Activated T-cell treated with anti-CD3 and anti-CD28 coated beads, Interleukin-2, amount 50 U/mL, for 24 hours (primary cell): Measurements from ENCODE around the gene IBA57.
A peak's percentile ranks its signal among the peaks of the same experiment; 100 is the strongest.

Source experiments
- DNase-seq: peaks from one replicate; pipeline ENCODE4 v3.0.0-alpha.2; 2020
- H3K27ac Mint-ChIP-seq: 2 replicates; pipeline ENCODE4 v1.8.0; 2020; ENCODE audit warnings: mild to moderate bottlenecking, mixed read lengths
- H3K27me3 Mint-ChIP-seq: 2 replicates; pipeline ENCODE4 v1.8.0; 2020; ENCODE audit warnings: mixed read lengths
- H3K36me3 Mint-ChIP-seq: 2 replicates; pipeline ENCODE4 v1.8.0; 2020; ENCODE audit warnings: low read depth, mixed read lengths
- H3K4me1 Mint-ChIP-seq: 2 replicates; pipeline ENCODE4 v1.8.0; 2020; ENCODE audit warnings: low read depth, mixed read lengths
- H3K4me3 Mint-ChIP-seq: 2 replicates; pipeline ENCODE4 v1.8.0; 2020; ENCODE audit warnings: mild to moderate bottlenecking, moderate library complexity, mixed read lengths
- H3K9me3 Mint-ChIP-seq: 2 replicates; pipeline ENCODE4 v1.8.0; 2020; ENCODE audit warnings: mixed read lengths

Gene IBA57

GRCh38 chr1:228149406-228150119 is 16.0 kb upstream of the IBA57 start, which contains the start of gene GJC2:
Gene GJC2, plus strand, starts transcription at chr1:228149930. Its CDS starts 7,829 bp downstream, at chr1:228157759.
- Mint-ChIP-seq H3K27ac (no peak within 1 kb of the TSS), H3K9me3 (no peaks in the 10 kb centered on the region), H3K36me3 (peaks cover 39% of the 10 kb centered on the region), H3K4me1 (peaks cover 8% of the 10 kb centered on the region), H3K27me3 (no peaks in the 10 kb centered on the region), H3K4me3 (no peak within 1 kb of the TSS)
- DNase-seq = peak; percentile 23

- Mint-ChIP-seq H3K27me3 (no peaks in the 10 kb centered on the region), H3K36me3 (peaks cover 36% of the 10 kb centered on the region), H3K4me1 (peaks cover 13% of the 10 kb centered on the region), H3K4me3 (no peak overlapping the region), H3K27ac (no peak overlapping the region), H3K9me3 (no peaks in the 10 kb centered on the region)
- no peak for DNase-seq
These were observed 15.5 kb upstream of the IBA57 start for GRCh38 chr1:228150120-228150460.

GRCh38 chr1:228150461-228151179 is 15.0 kb upstream of the IBA57 start:
- Mint-ChIP-seq H3K36me3 (peaks cover 34% of the 10 kb centered on the region), H3K4me1 (peaks cover 18% of the 10 kb centered on the region), H3K27me3 (no peaks in the 10 kb centered on the region), H3K27ac (no peak overlapping the region), H3K9me3 (no peaks in the 10 kb centered on the region), H3K4me3 (no peak overlapping the region)
- no peak for DNase-seq

GRCh38 chr1:228151180-228151925 is 14.3 kb upstream of the IBA57 start:
- Mint-ChIP-seq H3K27ac (peak overlapping the region; percentile 27), H3K4me1 (peaks cover 22% of the 10 kb centered on the region)

GRCh38 chr1:228152097-228152917 is 13.3 kb upstream of the IBA57 start:
- no peak for DNase-seq

More at GRCh38 chr1:228151180-228151925, 14.3 kb upstream of the IBA57 start:
- no peak for DNase-seq
- peaks cover 26% of the 10 kb centered on the region for H3K36me3 Mint-ChIP-seq
- H3K9me3 Mint-ChIP-seq = no peaks in the 10 kb centered on the region
- H3K4me3 Mint-ChIP-seq = no peak overlapping the region
- H3K27me3 Mint-ChIP-seq = no peaks in the 10 kb centered on the region

GRCh38 chr1:228152918-228153258 is 12.7 kb upstream of the IBA57 start:
- Mint-ChIP-seq H3K36me3 (peaks cover 11% of the 10 kb centered on the region), H3K9me3 (no peaks in the 10 kb centered on the region), H3K4me1 (peaks cover 27% of the 10 kb centered on the region), H3K27me3 (no peaks in the 10 kb centered on the region), H3K4me3 (no peak overlapping the region), H3K27ac (peak overlapping the region; percentile 53)
- no peak for DNase-seq

More at GRCh38 chr1:228152097-228152917, 13.3 kb upstream of the IBA57 start:
- H3K4me1 Mint-ChIP-seq = peaks cover 27% of the 10 kb centered on the region
- peak overlapping the region; percentile 53 for H3K27ac Mint-ChIP-seq
- H3K27me3 Mint-ChIP-seq = no peaks in the 10 kb centered on the region
- H3K4me3 Mint-ChIP-seq = no peak overlapping the region
- H3K9me3 Mint-ChIP-seq = no peaks in the 10 kb centered on the region
- peaks cover 17% of the 10 kb centered on the region for H3K36me3 Mint-ChIP-seq

GRCh38 chr1:228154021-228154669 is 11.5 kb upstream of the IBA57 start:
- Mint-ChIP-seq H3K4me1 (peaks cover 27% of the 10 kb centered on the region), H3K36me3 (peaks cover 3% of the 10 kb centered on the region), H3K4me3 (no peak overlapping the region), H3K27ac (peak overlapping the region; percentile 71), H3K27me3 (no peaks in the 10 kb centered on the region), H3K9me3 (no peaks in the 10 kb centered on the region)
- no peak for DNase-seq

GRCh38 chr1:228154670-228155571 is 10.7 kb upstream of the IBA57 start:
- DNase-seq = peak; percentile 48
- Mint-ChIP-seq H3K4me1 (peaks cover 27% of the 10 kb centered on the region), H3K4me3 (no peak overlapping the region), H3K36me3 (peaks cover under 1% of the 10 kb centered on the region), H3K27ac (peak overlapping the region; percentile 71), H3K9me3 (no peaks in the 10 kb centered on the region), H3K27me3 (no peaks in the 10 kb centered on the region)

- Mint-ChIP-seq H3K4me1 (peaks cover 27% of the 10 kb centered on the region), H3K36me3 (no peaks in the 10 kb centered on the region), H3K27me3 (no peaks in the 10 kb centered on the region), H3K9me3 (no peaks in the 10 kb centered on the region), H3K27ac (peak overlapping the region; percentile 71), H3K4me3 (no peak overlapping the region)
- no peak for DNase-seq
These were observed 9.7 kb upstream of the IBA57 start for GRCh38 chr1:228155596-228156514.

- DNase-seq = no peak
- no peak overlapping the region for H3K4me3 Mint-ChIP-seq
- no peaks in the 10 kb centered on the region for H3K27me3 Mint-ChIP-seq
- H3K36me3 Mint-ChIP-seq = no peaks in the 10 kb centered on the region
- H3K9me3 Mint-ChIP-seq = no peaks in the 10 kb centered on the region
- no peak overlapping the region for H3K27ac Mint-ChIP-seq
- H3K4me1 Mint-ChIP-seq = peaks cover 29% of the 10 kb centered on the region
These were observed 9.1 kb upstream of the IBA57 start for GRCh38 chr1:228156515-228156881.

GRCh38 chr1:228156941-228157728 is 8.5 kb upstream of the IBA57 start:
- Mint-ChIP-seq H3K27ac (peak overlapping the region; percentile 55), H3K9me3 (no peaks in the 10 kb centered on the region), H3K4me3 (no peak overlapping the region), H3K4me1 (peaks cover 33% of the 10 kb centered on the region), H3K36me3 (no peaks in the 10 kb centered on the region), H3K27me3 (no peaks in the 10 kb centered on the region)
- DNase-seq = no peak

GRCh38 chr1:228157729-228158126 is 7.9 kb upstream of the IBA57 start:
- Mint-ChIP-seq H3K27me3 (no peaks in the 10 kb centered on the region), H3K4me3 (no peak overlapping the region), H3K36me3 (no peaks in the 10 kb centered on the region), H3K4me1 (peaks cover 38% of the 10 kb centered on the region), H3K27ac (no peak overlapping the region), H3K9me3 (no peaks in the 10 kb centered on the region)
- no peak for DNase-seq
